NOMO-1 treated with dmso at 0.1 percent for 144 hours (cell line): ENCODE measurements around the gene SPA17.

Source experiments
- DNase-seq: peaks from one replicate; lab custom pipeline; 2025; ENCODE audit not compliant: unreplicated experiment; lab: John Stamatoyannopoulos, UW

SPA17 gene

DNA sequence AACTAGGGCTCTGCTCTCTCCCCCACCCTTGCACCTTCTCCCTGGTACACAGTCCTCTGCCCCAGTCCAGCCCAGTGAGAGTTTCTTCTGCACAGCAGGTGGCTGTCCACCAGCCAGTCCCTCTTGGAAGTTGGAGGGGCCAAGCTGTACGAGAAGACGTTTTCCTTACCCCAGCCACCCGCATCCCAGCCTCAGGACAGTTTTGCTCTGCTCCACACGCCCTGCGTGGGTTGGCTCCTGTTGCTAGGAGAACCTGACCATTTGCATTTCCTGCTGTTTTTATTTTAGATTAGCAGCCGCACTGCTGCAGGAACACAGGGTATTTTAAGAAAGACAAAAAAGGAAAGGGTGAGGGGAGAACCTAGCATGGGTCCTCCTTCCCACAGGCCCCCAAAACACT lies 48.5 kb downstream of the SPA17 start:
- no peak for DNase-seq

DNA sequence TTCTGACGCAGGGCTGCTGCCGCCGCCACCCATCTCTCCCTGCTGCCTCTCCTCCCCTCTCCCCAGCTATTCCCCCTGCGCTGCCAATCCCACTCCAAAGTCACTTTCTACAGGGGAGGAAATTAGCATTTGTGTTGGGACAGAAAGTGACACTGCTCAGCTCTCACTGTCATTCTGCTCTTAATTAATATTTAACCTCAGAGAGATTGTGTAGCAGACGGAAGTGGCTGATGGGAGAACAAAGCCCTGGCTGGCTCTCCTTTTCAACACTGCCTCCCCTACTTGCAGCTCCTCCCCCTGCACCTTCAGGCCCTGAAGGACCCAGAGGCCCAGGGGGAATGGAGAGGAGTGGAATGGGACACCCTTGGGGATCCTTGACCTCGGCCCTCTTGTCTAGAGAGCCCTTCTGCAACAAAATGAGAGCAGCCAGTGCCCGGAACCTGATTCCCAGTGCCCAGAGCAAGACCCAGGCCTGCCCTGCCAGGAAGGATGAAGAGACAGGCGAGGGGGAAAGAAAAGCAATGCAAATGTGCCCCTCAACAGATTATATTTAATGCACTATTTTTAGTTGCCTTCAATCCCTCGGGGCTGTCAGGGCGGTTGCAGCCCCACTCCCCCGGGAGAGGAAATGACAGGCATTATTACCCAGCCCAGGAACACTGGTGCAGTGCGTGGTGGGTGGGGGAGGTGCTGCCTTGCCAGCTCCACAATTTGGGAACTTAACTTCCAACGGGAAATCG lies 51.4 kb downstream of the SPA17 start:
- no peak for DNase-seq

DNA sequence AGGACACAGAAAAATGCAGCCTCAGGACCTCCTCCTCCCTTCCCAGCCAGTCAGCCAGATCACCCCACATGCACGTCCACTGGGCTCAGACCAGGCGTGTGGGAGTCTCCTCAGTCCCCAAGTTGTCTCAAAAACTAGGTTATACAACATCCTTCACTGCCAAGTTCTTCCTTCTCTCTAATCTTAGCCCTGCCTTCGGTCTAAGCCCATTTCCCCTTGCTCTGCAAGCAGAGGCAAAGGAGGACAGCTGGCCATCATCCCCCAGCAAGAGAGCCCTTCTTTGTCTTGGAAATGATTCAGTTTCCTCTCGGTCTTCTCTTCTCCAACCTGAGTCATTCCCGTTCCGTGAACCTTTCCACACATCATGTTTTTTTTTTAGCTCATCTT lies 52.0 kb downstream of the SPA17 start:
- no peak for DNase-seq

DNA sequence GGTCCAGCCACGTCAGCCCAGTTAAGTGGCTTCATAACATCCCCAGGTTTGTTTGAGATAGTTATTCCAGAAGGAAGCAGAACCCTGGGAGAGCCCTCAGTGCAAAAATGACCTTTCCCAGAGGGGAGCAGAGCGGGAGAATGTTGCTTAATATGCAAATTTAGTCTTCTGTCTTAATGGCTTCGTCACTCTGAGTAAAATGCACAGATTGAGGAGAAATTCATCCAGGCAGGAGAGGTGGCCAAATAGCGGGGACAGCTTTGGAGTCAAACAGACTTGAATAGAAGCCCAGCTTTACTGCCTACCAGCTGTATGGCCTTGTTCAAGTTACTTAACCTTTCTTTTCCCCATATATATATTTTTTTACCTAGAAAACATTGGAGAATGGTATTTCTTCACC lies 53.8 kb downstream of the SPA17 start:
- DNase-seq, result no peak

DNA sequence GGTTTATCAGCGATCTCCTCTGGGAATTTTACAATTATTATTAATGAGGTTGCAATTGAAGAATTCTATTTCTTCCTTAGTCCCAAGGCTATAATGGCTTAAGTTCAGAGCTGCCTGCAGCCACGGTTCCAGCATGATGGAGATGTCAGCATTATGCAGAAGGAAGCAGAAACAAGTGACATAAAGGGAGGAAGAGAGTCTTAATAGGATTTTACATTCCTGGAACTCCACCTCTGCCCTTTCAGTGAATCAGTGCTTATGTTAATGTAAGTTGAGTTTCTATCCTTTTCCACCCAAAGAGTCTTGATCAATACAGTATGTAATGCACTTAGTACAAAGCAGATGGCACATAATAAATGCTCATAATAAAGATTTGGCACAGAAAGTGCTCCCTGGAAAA lies 54.4 kb downstream of the SPA17 start:
- DNase-seq, result no peak

DNA sequence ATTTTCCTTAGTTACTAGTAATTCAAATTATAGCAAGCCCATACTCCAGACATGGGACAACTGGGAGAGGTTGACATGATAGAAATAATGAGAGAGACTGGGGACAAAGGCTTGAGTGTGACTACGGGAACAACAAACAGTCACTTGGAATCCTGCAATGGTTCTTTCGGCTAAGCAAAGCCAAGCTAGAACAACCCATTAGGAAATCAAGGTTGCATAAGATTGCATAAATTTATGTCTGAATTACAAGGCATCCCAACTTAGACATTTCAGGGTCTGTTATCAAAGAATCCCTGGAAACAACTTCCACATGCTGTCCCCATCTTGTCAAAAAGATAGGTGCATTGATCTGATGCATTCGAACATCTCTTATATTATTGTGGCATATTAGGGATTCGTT lies 55.9 kb downstream of the SPA17 start:
- DNase-seq, result no peak

DNA sequence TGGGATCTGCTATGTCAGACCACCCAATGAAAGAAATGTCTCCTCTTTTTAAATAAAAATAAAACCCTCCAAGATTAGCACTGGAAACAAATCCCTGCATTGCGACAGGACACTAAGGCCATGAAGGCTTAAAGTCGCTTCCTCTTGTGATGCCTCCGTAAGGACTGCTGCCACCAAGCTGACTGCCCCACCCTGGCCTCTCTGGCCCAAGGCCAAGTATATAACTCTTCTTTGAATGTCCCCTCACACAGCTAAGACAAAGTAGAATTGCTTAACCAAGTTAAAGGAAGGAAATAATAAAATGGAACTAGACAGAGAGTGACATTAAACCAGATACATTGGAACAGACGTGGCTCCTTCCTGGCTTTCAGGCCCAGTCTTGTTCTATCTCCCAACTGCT lies 58.5 kb downstream of the SPA17 start:
- peak; percentile 95 for DNase-seq

DNA sequence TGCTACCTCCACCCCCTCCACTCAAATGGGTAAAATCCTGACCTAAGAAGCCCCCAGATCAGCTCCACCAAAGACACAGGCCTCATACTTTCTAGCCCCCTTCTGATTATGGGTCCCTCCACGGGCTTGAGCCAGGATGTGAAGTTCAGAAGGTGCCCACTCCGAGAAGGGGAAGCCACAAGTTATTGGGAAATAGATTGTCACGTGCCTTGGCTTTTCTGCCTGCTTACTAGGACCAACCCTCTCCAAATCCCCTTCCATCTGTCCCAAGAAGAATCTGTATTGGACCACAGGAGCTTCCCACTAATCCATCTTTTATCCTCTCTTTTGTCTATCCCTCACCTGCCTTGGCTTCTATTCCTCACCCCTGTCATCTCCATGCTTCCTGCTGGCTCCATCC lies 63.0 kb downstream of the SPA17 start:
- peak; percentile 54 for DNase-seq

DNA sequence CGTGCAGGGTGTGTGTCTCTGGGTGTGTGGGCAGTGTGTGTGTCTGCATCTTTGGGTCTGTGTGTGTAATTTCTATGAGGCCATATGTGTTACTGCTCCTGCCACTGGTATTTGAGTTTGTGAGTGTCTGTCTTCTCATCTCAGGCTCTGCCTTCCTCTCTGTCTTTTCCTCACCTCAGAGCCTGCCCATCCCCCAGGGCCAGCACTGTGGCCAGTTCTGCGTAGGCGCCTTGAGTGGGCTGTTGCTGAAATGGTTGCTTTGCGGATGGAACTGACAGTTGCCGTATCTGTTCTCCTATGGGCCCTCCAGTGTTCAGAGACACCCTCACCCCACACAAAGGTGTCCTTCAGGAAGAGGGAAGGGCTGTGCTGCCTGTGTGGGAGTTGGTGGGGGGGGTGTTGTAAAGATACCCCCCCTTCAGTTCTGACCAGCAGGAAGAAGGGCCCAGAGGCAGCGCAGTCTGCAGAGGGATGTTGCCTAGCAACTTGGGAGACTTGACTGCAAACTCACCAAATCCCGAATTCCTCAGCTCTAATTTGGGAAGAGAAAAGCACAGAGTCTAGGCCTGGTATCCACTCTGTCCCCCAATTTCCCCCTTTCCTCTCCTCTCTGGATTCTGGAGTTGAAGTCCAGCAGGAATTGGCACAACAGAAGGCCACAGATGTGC lies 64.1 kb downstream of the SPA17 start:
- no peak for DNase-seq

DNA sequence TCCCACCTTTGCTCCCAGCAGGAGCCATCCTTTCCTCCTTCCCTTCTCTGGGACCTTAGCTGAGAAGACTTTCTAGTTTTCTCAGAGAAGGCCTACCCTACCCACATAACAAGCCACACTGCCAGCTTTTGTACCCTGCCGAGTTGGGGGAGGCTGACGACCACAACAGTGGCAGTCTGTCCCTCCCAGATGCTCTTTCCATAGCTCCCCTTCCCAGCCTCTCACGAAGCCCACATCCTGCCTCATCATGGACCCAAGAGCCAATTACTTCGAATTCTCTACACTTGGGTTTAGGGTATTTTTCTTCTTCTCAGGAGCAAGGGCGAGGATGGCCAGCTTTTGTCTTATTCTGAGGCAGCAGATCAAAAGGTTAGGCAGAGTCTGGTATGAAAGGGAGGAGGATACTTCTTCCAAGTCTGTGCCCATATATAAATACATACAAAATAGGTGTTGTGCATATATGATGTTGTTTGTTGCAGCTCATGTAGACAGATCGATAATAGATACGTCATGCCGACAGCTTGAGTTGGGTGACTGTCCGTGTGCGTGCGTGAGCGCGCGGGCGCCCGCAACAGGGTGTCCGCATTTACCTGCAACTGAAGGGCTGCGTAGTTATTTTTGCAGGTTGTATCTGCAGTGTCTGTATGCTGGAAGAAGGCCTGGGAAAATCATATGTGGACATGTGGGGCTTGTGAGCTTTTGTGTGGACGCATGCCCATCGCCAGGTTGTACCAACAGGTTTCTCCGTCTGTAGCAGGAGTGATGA lies 65.2 kb downstream of the SPA17 start:
- DNase-seq, result no peak

DNA sequence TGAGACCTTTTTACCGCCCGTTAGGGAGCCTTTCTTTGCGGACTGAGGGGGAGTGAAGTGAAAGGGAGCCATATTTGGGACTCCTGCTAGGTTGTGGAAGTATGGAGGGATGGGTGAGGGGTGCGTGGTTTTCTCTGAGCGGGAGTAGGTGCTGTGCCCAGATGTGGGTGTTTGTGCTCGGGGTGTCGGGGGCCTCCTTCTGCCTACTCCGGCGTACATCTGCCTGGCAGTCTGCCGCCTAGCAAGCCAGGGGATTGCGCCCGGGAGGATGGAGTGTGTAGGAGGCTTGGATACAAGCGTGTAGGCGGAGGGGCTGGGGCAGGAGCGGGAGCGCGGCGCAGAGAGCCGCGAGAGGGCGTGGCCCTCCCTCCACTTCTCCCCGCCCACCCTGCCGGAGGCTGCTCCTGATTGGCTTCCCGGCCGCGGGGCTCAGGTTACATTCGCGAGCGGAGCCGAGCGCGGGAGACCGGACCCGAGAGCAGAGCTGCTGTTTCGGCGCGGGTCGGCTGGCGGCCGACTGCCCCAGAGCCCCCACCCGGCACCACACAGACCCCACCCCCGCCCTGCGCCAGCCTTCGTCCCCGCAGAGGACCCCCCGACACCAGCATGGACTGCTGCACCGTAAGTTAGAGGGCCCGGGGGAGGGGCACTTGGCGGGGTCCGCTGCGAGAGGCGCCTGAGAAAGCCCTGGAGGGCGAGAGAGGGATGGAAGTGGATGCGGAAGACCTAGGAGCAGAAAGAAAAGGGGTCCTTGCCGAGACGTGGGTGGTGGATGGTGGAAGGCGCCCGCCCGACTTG lies 66.0 kb downstream of the SPA17 start, which contains the start of gene NRGN:
Gene NRGN (plus strand): TSS at position 464 of the 798 bp plus-strand sequence. CDS start 143 bp downstream, at position 607.
- DNase-seq, result peak; percentile 87

DNA sequence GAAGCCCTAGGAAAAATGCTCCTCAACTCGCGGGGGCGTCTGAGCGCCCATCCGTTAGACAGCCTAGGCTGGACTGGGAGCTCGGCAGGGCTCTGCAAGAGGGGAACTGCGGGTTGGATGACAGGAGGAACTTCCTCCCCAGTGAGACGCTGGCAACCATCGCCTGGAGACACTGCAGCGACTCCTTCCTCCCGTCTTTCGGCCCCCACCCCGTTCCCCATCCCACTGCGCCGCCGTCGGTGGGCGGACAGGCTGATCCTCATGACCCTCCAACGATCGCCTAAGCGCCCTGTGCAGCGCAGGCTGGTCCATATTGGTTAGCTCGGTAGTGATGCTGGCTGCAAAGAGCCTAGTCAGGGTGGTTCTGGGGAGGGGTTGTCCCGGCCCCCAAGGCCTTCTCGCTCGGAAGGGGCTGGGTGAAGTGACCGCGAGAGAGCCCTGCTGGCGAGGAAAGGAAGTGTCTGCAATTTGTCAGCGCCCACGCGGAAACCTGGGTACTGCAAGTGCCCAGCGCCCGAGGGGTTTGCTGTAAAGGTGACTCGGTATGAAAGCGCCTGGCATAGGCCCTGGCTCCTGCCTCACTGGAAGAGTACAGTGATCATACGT lies 66.7 kb downstream of the SPA17 start:
- DNase-seq, result peak; percentile 28

DNA sequence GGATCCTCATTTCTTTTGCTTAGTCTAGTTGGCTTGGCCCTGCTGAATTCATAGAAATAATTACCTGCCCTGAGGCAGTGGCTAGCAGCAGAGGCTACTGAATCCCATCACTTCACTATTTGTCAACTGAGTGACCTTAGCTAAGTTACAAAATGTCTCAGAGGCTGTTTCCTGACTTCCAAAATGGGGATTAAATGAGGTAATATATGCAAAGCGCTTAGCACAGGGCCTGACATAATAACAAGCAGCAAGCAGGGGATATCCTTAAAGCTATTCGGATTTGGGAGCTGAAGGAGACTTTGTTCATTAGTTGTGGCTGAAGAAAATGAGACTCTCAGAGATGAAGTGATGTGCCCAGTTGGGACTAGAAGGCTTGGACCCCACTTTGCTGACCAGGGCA lies 68.9 kb downstream of the SPA17 start:
- no peak for DNase-seq

DNA sequence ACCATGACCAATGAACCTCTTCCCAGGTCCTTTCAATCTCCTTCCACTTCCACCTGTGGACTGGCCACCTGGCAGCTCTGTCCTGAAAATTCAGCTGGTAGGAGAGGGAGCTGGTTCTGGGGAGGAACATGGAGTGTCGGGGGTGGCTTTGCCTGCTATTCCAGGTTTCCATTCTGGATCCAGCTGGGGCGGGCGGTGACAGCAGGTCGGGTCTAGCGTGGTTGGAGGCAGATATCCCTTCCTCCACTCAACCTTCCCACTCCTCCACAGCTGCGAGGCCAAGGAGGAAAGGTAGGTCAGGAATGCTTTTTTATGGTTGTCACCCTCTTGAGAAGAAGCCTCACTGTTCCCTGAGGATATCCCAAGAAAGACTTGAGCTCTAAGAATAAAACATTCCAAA lies 69.3 kb downstream of the SPA17 start:
- DNase-seq, result no peak

DNA sequence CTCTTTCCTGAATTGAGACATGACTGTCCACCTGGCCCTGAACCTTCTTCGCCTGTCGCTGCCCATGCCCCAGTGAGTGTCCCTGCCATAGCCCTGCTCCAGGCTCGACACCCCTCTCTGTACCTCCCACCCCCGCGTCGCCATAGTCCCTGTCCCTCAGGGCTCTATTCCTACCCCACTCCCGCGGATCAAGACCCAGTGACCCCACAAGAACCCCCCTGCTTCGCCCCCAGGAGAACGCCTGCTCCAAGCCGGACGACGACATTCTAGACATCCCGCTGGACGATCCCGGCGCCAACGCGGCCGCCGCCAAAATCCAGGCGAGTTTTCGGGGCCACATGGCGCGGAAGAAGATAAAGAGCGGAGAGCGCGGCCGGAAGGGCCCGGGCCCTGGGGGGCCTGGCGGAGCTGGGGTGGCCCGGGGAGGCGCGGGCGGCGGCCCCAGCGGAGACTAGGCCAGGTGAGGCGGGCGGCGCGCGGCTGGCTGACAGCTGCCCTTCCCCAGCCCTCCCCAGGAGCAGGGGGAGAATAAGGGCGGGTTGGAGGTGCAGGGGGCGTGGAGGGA lies 71.6 kb downstream of the SPA17 start:
- no peak for DNase-seq

DNA sequence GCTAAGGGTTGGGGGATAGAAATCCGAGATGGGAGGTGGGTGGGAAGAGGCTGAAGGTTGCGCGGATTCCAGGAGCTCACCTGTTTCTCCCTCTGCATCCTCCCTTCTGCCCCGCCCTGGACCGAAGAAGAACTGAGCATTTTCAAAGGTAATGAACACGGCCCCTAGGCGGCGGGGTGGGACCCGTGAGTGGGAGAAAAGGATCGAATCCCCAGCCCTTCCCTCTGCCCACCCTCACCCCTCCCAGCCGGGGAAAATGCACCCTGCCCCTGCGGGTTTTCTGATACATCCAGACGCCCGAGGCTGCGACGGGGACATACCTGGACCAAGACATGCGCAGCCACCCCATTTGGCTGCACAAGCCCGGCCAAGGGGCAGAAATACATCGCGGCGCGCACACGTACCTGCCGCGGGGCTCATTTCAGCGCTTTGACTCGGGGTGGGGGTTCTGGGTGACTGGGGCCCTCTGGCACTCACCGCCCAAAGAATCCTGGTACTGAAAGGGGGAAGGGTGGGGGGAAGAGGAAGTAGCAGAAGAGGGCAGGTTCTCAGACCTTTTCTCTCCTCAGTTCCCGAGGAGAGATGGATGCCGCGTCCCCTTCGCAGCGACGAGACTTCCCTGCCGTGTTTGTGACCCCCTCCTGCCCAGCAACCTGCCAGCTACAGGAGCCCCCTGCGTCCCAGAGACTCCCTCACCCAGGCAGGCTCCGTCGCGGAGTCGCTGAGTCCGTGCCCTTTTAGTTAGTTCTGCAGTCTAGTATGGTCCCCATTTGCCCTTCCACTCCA lies 72.3 kb downstream of the SPA17 start:
- no peak for DNase-seq

DNA sequence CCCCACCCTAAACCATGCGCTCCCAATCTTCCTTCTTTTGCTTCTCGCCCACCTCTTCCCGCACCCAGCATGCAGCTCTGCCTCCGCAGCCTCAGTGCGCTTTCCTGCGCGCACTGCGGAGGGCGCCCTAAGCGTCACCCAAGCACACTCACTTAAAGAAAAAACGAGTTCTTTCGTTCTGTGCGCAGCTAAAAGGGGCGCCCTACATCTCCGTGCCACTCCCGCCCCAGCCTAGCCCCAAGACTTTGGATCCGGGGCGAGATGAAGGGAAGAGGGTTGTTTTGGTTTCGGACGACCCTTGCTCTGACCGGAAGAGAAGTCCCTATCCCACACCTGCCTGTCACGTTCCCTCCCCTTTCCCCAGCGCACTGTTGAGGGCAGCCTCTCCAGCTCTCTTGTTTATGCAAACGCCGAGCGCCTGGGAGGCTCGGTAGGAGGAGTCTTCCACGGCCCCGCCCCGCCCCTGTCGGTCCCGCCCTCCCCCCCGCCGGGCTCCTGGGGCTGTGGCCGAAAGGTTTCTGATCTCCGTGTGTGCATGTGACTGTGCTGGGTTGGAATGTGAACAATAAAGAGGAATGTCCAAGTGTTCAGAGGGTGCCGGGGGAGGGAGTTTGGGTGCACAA lies 73.0 kb downstream of the SPA17 start:
- no peak for DNase-seq
